ENCODE measurements around the gene DYNLT4. TPM values are rescaled to one million over a fixed set of nuclear protein-coding genes. Genes with fewer than 3 reads are reported as not detected.
"Not testable (repeated sequence)": the region's sequence is repeated elsewhere in the genome, so short reads cannot be mapped to it uniquely, and the experiment has no call there.

Gene DYNLT4
- total RNA-seq, 6 experiments from 2014 or later, result 0.46 TPM; not detected in 5

GRCh38 chr1:44828841-44829440 is 21.8 kb upstream of the DYNLT4 start:
- Mint-ChIP-seq H3K36me3 (ENCODE audit: low read depth) (no peaks in the 10 kb centered on the region), H3K4me3 (no peak overlapping the region), H3K27ac (no peak overlapping the region), H3K27me3 (ENCODE audit: insufficient read depth) (peaks cover 2% of the 10 kb centered on the region), H3K4me1 (ENCODE audit: low read depth) (no peaks in the 10 kb centered on the region), H3K9me3 (peaks cover 5% of the 10 kb centered on the region; the same call in 1 of the 2 replicates)
- no peak for TF ChIP-seq CTCF (IDR thresholded peaks at IDR 0.05)
- no peak for DNase-seq

- Mint-ChIP-seq H3K4me3 (no peak overlapping the region), H3K27me3 (ENCODE audit: insufficient read depth) (peaks cover 2% of the 10 kb centered on the region), H3K36me3 (ENCODE audit: low read depth) (no peaks in the 10 kb centered on the region), H3K9me3 (peaks cover 5% of the 10 kb centered on the region; the same call in 1 of the 2 replicates), H3K4me1 (ENCODE audit: low read depth) (no peaks in the 10 kb centered on the region), H3K27ac (no peak overlapping the region)
- DNase-seq, result no peak
- TF ChIP-seq CTCF (IDR thresholded peaks at IDR 0.05), result no peak
These were observed 21.0 kb upstream of the DYNLT4 start for GRCh38 chr1:44828003-44828651.

- Mint-ChIP-seq H3K9me3 (peaks cover 5% of the 10 kb centered on the region; the same call in 1 of the 2 replicates), H3K4me1 (ENCODE audit: low read depth) (no peaks in the 10 kb centered on the region), H3K27me3 (ENCODE audit: insufficient read depth) (peaks cover 5% of the 10 kb centered on the region), H3K36me3 (ENCODE audit: low read depth) (no peaks in the 10 kb centered on the region), H3K27ac (no peak overlapping the region), H3K4me3 (no peak overlapping the region)
- DNase-seq, result no peak
- TF ChIP-seq CTCF (IDR thresholded peaks at IDR 0.05), result no peak
These were observed 20.2 kb upstream of the DYNLT4 start for GRCh38 chr1:44827197-44828002.

GRCh38 chr1:44826375-44827196 is 19.4 kb upstream of the DYNLT4 start:
- H3K4me1 Mint-ChIP-seq (ENCODE audit: low read depth), result no peaks in the 10 kb centered on the region
- DNase-seq, result no peak
- H3K27me3 Mint-ChIP-seq (ENCODE audit: insufficient read depth), result peaks cover 5% of the 10 kb centered on the region
- no peak overlapping the region for H3K4me3 Mint-ChIP-seq
- H3K27ac Mint-ChIP-seq, result no peak overlapping the region
- TF ChIP-seq CTCF (IDR thresholded peaks at IDR 0.05), result no peak
- no peaks in the 10 kb centered on the region for H3K36me3 Mint-ChIP-seq (ENCODE audit: low read depth)
- peaks cover 5% of the 10 kb centered on the region; the same call in 1 of the 2 replicates for H3K9me3 Mint-ChIP-seq

- not testable (repeated sequence) for H3K27ac Mint-ChIP-seq; H3K36me3 Mint-ChIP-seq (ENCODE audit: low read depth); H3K4me3 Mint-ChIP-seq; DNase-seq; H3K9me3 Mint-ChIP-seq
- H3K27me3 Mint-ChIP-seq (ENCODE audit: insufficient read depth), result peaks cover 19% of the 10 kb centered on the region
- peaks cover 17% of the 10 kb centered on the region for H3K4me1 Mint-ChIP-seq (ENCODE audit: low read depth)
These were observed 17.2 kb upstream of the DYNLT4 start for GRCh38 chr1:44824392-44824791.

Data from HFFc6 (cell line).